Stimulated activated CD8-positive, alpha-beta memory T cell treated with anti-CD3 and anti-CD28 coated beads, Interleukin-7, amount 100 ng/mL, for 4 hours (primary cell): ENCODE data around the gene ACACA.

Source experiments
- DNase-seq, 2 donors: peaks; one replicate each; pipeline ENCODE4 v3.0.0-alpha.2; 2020; ENCODE audit warnings: low read depth in 2 of 2

ACACA gene

DNA sequence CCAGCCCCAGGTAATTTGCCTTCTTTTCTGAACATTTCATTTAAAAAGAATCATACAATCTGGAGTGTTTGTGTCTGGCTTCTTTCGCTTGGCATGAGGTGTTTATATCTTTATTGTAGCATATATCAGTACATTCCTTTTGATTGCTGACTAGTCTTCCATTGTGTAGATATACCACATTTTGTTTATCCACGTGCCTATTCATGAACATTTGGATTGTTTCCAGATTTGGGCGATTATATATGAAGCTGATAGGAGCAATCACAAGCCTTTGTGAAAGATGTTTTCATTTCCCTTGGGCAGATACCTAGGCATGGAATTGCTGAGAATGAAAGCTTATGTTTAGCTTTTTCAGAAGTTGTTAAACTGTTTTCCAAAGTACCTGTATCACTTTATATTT, 337.5 kb downstream of the ACACA start:
- no peak for DNase-seq

DNA sequence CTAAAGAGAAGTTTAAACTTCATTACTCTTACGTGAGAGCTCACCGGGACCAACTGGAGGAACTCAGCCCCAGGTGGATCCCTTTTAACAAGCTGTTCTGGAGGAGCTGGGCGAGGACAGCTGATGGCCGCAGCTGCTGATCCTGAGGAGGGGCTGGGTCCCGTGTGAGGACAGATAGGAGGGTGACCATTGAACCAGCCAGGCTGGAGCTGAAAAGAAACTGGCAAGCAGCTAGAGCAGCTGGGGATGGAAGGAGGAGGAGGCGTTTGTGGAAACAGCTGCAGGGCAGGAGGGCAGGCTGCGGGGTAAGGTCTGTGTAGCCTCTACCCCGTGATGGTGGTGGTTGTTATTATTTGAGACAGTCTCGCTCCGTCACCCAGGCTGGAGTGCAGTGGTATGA, 338.4 kb downstream of the ACACA start:
- no peak for DNase-seq

DNA sequence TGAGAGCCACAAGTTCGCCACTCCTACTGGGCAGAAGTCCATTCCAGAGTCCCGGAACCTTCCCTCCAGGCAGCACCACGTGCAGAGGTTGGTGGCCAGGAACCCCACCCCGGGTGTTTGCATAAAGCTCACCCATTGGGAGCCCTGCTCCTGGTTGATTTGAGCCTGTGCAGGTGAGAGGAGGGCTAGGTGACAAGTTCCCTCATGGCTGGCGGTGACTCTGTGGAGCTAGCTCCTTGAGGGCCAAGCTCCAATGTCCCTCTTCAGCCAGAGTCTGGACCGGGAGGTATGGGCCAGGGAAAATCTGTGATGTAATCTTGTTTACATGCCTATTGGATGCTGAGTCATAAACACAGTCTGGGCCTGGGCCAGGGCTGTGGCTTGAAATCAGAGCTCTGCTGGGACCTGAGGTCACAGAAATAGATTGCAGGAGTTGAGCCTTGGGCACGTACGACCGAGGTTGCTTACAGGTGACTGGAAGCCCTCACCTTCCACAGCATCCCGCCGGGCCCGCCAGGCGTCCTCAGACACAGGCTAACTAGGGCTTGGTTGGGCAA, 339.0 kb downstream of the ACACA start:
- no peak for DNase-seq

DNA sequence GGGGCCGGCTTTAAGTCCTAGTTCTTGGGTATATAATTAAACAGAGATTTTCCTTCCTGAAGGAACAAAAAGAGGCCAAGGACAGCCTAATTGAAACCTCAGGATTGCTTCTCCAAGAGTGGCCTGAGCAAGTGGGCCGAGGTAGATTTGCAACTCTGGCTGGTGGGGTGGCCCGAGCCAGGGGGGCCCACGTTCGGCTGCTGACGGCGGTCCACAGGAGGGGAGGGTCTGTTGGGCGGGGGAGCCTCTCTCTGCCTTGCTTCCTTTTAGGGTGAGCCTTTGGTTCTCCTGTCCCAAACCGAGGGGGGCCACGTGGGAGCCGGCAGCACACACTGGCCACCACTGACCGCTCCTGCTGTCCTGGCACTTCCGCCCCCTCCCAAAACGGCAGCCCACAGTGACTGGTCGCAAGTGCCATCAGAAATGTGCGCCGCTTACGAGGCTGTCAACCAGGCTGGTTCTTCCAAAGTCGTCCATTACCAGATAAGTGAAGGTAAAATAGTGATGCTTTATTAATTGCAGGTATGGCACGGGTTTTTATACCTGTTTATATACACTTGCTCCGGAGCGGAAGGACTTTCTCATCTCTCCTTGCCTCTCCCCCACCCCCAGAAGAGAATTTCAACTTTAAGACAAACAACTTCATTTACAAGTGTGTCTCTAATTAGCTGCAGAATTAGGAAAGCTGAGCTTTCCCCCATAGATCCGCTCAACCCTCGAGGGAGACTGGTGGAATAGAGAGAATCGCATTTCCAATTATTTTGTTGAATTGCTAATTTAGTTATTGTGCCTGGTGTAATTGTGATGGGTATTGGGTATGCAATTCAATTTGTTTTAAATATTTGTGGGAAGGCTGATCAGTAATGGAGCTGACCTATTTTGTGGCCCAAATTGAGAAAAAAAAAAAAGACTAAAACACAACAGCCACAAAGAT, 340.0 kb downstream of the ACACA start:
- DNase-seq = no peak

DNA sequence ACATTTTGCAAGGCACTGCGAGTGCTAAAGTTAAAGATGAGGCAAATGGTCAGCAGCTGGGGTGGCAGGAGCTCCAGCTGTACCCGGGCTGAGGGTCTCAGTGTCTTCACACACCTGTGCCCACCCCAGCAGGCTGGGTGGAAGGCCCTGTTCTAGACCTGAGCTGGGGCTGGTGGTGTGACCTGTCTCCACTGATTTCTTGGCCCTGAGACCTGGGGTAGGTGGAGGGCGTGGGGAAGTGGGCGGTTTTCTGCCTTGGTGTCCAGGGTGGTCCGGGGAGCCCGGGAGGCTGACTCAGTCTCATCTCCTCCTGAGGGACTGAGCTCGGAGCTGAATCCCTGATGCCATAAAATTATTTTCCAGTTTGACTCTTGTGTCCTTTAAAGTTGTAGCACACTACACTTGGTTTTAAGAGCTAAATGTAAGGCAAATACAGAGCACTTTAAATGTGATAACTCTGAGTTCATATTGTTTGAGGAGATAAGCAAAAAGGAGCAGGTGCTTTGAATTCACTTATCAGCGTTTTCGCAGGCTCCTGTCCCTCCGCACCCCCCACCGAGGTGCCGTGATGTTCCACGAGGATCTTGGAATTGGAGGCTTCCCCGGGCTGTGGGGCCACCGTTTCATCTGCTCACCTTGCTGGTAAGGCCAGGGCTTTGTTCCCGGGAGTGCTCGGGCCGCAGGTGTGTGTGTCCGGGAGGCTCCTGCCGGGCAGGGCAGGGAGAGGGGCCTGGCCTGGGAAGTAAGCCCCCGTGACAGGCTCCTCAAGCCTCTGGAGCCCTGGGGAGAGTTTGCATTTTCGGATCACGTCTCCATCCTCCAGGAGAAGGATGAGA, 340.9 kb downstream of the ACACA start:
- no peak for DNase-seq

GRCh38 chr17:37064956-37065355, 341.7 kb downstream of the ACACA start:
- DNase-seq = no peak

DNA sequence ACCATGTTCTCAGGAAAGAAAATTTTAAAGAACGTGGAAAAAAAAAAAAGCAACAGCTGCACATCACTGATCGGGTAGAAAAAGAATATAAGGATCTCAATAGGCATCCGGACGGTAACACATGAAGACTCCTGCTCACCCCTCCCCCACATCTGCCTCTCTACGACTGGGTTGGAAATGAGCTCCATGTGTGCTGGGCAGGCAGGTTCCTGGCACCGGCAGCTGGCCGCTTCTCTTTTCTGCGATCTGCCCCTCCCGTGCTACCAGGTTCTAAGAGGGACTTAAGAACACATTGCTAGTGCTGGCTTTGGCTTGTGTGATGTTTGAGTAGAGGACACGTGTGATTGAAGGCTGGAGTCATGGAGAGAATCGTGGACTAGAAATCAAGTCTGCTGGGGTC, 342.4 kb downstream of the ACACA start:
- no peak for DNase-seq

DNA sequence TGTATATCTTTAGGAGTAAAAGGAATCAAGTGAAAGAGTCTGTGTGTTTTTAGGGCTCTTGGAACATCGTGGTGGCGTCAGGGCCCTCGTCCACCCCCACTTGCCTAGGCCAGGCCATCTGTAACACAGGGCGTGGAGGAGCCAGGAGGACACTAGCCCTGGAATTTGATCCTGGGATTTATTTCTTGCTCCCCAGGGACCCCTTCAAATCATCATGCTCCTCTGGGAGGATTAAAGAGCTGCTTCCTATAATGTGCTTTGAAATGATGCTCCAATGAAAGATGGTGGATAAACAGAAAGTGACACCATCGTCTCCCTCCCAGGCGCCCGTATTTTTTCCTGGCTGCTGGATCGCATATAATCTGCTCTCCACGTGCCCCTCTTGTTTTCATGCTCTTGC, 344.6 kb downstream of the ACACA start:
- no peak for DNase-seq

DNA sequence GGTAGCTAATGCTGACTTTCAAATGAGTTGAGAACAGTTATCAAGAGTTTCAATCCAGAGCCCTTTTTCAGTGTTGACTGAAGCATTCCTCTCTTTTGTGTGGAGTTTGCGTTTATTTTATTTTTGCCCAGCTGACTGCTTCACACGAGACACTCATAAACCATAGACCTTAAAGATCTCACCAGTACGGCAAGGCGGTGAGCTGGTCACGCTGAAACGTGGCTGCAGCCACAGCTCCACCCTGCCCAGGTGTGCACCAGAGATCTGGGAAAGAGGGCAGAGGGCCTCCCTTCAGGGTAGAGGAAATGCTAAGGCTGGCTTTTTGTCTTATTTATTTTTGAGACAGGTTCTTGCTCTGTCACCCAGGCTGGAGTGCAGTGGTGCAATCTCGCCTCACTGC, 345.7 kb downstream of the ACACA start:
- no peak for DNase-seq

DNA sequence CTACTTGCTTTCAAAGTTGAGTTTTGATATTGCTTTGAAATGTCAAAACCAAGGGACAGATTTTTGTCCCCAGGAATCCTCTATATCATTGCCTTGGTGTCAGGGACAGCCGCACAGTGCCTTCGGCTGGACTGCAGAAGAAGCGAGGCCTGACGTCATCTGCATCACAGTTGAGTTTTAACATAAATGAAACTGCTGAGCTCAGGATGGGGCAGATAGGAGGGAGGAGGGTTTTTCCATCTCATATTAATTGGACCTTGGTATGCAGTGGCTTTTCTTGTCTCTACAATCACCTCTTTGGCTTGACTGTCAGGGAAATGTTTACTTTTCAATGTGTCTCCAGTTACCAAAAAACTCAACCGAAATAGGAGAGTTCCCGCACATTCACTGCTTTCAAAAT, 346.5 kb downstream of the ACACA start:
- DNase-seq = no peak

DNA sequence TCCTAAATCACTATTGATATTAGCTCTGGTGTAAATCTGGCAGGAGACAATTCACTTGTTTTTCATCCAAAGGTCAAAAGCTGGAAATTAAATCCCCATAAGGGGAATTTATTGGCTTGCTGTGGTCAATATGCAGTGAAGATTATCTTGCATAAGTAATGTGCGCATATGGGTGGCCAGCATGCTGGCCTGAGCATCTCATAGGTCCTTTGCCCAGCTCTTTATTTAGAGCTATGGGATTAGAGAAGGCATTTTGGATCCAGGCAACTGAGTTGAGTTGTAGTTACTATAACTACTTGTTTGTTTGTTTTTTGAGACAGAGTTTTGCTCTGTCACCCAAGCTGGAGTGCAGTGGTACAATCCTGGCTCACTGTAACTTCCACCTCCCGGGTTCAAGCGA, 347.1 kb downstream of the ACACA start:
- DNase-seq = no peak

- no peak for DNase-seq
Measured at GRCh38 chr17:37056622-37057021, 350.0 kb downstream of the ACACA start.

GRCh38 chr17:37054894-37055293, 351.7 kb downstream of the ACACA start:
- DNase-seq = no peak

GRCh38 chr17:37052450-37052849, 354.2 kb downstream of the ACACA start:
- no peak for DNase-seq

DNA sequence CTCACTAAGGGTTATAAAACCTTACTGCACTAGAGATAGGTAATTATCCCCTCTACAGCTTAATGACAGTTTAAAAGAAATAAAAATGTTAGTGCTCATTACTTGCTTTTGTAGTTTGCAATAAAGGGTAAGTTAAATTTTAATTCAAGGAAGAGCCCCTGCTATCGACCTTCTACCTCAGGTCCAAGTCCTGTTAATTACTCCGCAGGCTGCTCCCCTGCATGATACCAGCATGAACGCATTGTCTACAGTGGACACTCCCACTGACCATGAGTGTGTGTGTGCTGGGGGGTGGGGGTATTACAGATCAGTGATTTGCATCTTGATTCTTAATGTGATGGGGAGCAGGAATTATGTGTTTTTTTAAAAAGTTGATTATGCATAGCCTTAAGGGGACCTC, 354.8 kb downstream of the ACACA start:
- DNase-seq = no peak

DNA sequence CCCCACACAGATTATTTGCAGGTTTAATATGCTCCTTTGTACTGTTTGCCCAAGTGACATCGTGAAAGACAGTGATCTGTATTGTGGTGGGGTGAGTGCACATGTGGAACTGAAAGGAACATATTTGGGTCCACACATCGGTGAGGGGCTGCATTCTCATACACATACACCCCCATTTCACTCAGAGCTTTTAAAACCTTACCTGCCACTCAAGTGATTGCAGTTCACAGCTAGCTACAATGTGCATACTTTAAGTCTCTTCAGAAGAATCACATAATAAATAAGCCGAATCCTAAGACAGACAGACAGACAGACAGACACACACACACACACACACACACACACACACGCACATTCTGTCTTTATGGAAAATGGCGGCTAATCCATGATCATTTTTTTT, 355.3 kb downstream of the ACACA start:
- DNase-seq = no peak

DNA sequence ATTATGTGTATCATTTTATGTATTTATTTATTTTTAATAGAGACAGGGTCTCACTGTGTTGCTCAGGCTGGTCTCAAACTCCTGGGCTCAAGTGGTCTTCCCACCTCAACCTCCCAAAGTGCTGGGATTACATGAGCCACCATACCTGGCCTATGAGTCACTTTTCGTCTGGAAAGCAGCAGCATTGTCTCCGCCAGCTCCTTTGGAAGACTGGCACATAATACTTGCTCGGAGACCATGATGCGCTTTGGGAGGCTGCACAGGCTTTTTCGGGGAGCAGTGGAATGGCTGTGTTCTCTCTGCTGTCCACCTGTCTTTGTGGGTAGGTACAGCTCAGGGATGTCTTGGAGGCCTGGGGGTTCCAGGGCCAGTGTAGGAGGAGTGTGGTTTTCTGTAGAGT, 355.7 kb downstream of the ACACA start:
- no peak for DNase-seq

DNA sequence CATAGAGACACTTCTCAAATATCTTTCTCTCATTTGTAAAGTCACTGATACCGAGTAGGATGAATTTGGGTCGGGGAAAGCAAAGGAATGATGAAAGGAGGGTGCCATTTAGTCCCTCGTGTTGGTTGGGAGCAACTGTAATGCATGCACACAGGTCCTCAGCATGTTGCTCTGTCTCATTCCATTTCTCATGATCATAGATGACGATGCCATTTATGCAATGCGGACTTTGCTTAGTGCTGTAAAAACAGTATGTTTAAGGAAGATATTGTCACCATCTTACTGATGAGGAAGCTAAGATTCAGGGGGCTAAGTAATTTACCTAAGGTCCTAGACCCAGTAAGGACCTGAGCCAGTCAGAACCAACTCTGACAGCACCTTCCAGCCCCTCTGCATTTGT, 357.8 kb downstream of the ACACA start:
- no peak for DNase-seq

GRCh38 chr17:37047631-37048104, 359.0 kb downstream of the ACACA start:
- peak; percentile 62 to 71 for DNase-seq

DNA sequence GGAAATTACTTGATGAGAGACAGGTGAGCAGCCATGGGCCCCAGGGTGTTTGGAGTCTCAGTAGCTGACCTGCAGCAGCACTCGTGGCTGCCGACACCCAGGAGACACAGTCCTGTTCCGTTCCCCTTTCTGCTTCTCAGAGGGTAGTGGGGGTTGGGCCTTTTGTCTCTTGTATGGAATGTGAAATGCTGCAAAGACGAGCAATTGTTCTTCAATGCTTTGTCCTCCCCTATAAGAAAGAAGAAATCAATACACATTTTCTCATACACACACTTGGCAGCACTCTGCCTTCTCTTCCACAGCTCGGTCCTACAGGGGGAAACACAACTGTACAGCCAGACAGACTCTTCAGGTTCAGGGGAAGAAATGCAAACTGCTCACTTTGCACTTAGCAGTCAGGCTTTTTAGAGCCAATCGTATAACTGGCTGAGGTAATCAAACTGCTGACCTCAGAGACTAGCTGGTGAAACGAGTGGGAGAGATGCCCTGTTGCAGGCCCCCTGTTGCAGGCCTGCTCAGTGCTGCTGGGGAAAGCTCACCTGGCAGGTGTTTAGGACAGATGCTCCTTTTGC, 361.2 kb downstream of the ACACA start:
- no peak for DNase-seq

DNA sequence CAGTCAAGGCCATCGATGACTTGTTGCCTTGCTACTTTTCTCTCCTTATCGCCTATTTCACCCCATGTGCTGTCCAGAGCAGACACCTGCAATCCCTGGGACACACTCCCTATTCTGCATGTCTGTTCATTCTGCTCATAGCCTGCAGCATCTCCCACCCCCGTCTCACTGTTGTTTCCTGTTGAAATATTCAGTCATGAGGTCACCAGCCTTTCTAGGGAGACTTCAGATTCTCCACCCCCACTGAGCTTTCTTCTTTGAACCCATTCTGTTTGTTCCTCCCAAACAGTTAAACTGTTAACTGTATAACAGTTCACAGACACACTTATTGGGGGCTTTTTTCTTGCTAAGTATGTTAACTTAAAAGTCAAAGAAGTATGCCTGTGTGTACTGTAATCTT, 363.4 kb downstream of the ACACA start:
- DNase-seq = no peak

- DNase-seq = no peak
Measured at GRCh38 chr17:37041932-37042331, 364.7 kb downstream of the ACACA start.
